Mesothelial cell of epicardium (in vitro differentiated cells): ENCODE measurements around the gene LRRFIP1. TPM values are rescaled to one million over a fixed set of nuclear protein-coding genes. Genes with fewer than 3 reads are reported as not detected.

ENCODE experiments used
- DNase-seq, 2 experiments: peaks; one replicate each; pipeline ENCODE4 v3.0.0; 2021; ENCODE audit warnings: low spot score in 2 of 2; ENCODE audit not compliant: unreplicated experiment in 2 of 2
- H3K27ac Mint-ChIP-seq: 2 replicates; pipeline ENCODE4 v1.8.0; 2021; ENCODE audit warnings: mixed read lengths
- H3K27me3 Mint-ChIP-seq: 2 replicates; pipeline ENCODE4 v1.8.0; 2021; ENCODE audit warnings: low read depth, mixed read lengths
- H3K36me3 Mint-ChIP-seq: 2 replicates; pipeline ENCODE4 v1.8.0; 2021; ENCODE audit warnings: mixed read lengths
- H3K4me1 Mint-ChIP-seq: 2 replicates; pipeline ENCODE4 v1.8.0; 2021; ENCODE audit warnings: mixed read lengths
- H3K4me3 Mint-ChIP-seq: 2 replicates; pipeline ENCODE4 v1.8.0; 2021; ENCODE audit warnings: mild to moderate bottlenecking, moderate library complexity, mixed read lengths
- H3K9me3 Mint-ChIP-seq: 2 replicates; pipeline ENCODE4 v1.8.0; 2021; ENCODE audit warnings: mixed read lengths
- total RNA-seq: library from RNA; stranded (reverse); gene quantifications from 3 replicates; pipeline ENCODE4 v1.2.1, GENCODE V29; 2021
- TF ChIP-seq, protein P1 (sequence below): fragments of 200-600 bp; sonication (generic); IDR thresholded peaks from one replicate; pipeline ENCODE4 v1.5.0; 2021; ENCODE audit warnings: antibody characterized with exemption; ENCODE audit not compliant: unreplicated experiment

The LRRFIP1 gene
- total RNA-seq, 1 donor from 2014 or later, result 47.5 TPM

GRCh38 chr2:237698358-237698694 lies 70.9 kb downstream of the LRRFIP1 start:
- Mint-ChIP-seq H3K4me1 (peaks cover 83% of the 10 kb centered on the region), H3K27ac (peak overlapping the region; percentile 75), H3K27me3 (peaks cover 10% of the 10 kb centered on the region), H3K9me3 (no peaks in the 10 kb centered on the region), H3K4me3 (no peak overlapping the region), H3K36me3 (no peaks in the 10 kb centered on the region)
- no peak for DNase-seq
- TF ChIP-seq, protein P1, sequence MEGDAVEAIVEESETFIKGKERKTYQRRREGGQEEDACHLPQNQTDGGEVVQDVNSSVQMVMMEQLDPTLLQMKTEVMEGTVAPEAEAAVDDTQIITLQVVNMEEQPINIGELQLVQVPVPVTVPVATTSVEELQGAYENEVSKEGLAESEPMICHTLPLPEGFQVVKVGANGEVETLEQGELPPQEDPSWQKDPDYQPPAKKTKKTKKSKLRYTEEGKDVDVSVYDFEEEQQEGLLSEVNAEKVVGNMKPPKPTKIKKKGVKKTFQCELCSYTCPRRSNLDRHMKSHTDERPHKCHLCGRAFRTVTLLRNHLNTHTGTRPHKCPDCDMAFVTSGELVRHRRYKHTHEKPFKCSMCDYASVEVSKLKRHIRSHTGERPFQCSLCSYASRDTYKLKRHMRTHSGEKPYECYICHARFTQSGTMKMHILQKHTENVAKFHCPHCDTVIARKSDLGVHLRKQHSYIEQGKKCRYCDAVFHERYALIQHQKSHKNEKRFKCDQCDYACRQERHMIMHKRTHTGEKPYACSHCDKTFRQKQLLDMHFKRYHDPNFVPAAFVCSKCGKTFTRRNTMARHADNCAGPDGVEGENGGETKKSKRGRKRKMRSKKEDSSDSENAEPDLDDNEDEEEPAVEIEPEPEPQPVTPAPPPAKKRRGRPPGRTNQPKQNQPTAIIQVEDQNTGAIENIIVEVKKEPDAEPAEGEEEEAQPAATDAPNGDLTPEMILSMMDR, result no peak

- TF ChIP-seq, protein P1, result no peak
- H3K36me3 Mint-ChIP-seq, result no peaks in the 10 kb centered on the region
- no peaks in the 10 kb centered on the region for H3K9me3 Mint-ChIP-seq
- DNase-seq, result no peak
- peaks cover 80% of the 10 kb centered on the region for H3K4me1 Mint-ChIP-seq
- H3K27me3 Mint-ChIP-seq, result no peaks in the 10 kb centered on the region
- peak overlapping the region; percentile 86 for H3K27ac Mint-ChIP-seq
- H3K4me3 Mint-ChIP-seq, result no peak overlapping the region
Measured at GRCh38 chr2:237699870-237700511, 72.6 kb downstream of the LRRFIP1 start.

DNA sequence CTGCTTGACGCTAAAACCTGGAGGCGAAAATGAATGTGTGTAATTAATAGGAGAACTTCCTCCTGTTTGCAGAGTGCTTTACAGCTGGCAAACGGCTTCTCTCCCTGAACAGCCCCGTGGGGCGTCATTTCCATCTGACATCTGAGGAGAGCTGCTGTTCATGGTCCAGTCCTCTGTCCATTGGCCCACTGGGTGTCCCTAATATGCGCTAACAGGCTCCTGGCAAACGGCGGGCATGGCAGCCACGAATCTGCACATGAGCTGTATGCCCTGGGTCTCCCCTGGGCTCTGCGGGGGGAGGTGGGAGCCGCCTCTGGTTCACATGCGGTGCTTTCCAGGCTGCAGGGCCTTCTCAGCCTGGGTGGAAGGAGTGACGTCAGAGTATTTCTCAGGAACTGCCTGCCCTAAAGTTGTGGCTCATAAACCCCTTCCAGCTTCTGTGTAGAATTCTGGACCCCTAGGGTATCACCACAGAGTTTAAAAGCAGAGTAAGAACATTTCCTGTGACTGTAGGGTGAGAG lies 73.2 kb downstream of the LRRFIP1 start:
- TF ChIP-seq, protein P1, result no peak
- Mint-ChIP-seq H3K4me3 (no peak overlapping the region), H3K9me3 (no peaks in the 10 kb centered on the region), H3K4me1 (peaks cover 75% of the 10 kb centered on the region), H3K27ac (peak overlapping the region; percentile 86), H3K36me3 (no peaks in the 10 kb centered on the region), H3K27me3 (no peaks in the 10 kb centered on the region)
- no peak for DNase-seq

DNA sequence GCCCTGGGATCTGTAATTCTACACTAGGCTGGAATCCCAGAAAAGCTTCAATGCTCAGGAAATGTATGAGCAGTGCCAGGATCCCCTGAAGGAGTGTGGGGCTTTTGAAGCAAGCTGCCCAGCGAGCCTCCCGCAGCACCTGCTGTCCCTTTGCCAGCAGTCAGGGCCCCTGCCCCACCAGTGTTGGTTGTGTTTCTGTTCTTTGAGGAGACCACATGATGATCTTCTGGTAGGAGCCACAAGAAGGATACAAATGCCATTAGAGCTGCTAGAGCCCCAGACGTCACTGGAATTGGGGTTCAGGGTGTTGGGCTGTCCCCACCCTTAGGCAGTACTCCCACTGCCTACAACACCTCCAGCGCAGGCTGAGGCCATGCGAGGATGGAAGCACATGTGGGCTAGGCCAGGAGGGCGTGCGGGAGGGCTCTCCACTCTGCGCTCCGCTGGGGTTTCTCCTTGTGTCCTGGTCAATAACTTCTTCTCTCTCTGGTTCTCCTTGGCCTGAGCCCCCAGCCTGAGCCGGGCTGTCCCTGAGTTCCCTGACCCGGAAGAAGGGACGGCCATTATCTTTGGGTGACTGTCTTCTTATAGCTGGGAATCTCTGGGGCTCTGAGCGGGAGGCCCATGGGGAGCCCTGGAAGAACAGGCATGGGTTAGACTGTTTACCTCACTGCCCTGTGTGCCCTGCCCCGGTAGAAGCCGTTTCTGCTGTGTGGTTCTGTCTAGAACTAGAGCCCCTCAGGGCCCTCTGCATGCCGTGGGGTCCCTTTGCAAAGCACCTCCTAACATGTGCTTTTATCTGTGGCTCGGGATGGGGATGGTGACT lies 73.9 kb downstream of the LRRFIP1 start:
- TF ChIP-seq, protein P1, result no peak
- DNase-seq, result no peak
- H3K4me1 Mint-ChIP-seq, result peaks cover 73% of the 10 kb centered on the region
- peak overlapping the region; percentile 87 for H3K27ac Mint-ChIP-seq
- H3K4me3 Mint-ChIP-seq, result no peak overlapping the region
- no peaks in the 10 kb centered on the region for H3K36me3 Mint-ChIP-seq
- H3K9me3 Mint-ChIP-seq, result no peaks in the 10 kb centered on the region
- H3K27me3 Mint-ChIP-seq, result no peaks in the 10 kb centered on the region

- Mint-ChIP-seq H3K27me3 (no peaks in the 10 kb centered on the region), H3K27ac (peak overlapping the region; percentile 81), H3K4me3 (no peak overlapping the region), H3K4me1 (peaks cover 72% of the 10 kb centered on the region), H3K9me3 (no peaks in the 10 kb centered on the region), H3K36me3 (no peaks in the 10 kb centered on the region)
- no peak for DNase-seq
- TF ChIP-seq, protein P1, result no peak
Measured at GRCh38 chr2:237701859-237702390, 74.5 kb downstream of the LRRFIP1 start.
